SK-N-MC (cell line): ENCODE measurements around the gene PRKAR2A.

Source experiments
- EZH2 ChIP-seq: fragments of 200-600 bp; sonication (generic); IDR thresholded peaks from one replicate; pipeline ENCODE4 v1.6.1; 2017; ENCODE audit warnings: antibody characterized with exemption
- FOXP2 ChIP-seq: optimal IDR thresholded peaks from 2 replicates; pipeline ENCODE3; 2011; ENCODE audit warnings: mild to moderate bottlenecking, moderate library complexity; ENCODE audit not compliant: insufficient read depth; ENCODE audit errors: extremely low read length, control extremely low read depth
- POLR2AphosphoS5 ChIP-seq: IDR thresholded peaks from 2 replicates; pipeline ENCODE4 v1.6.1; 2012; ENCODE audit warnings: mild to moderate bottlenecking, low read depth, low read length, borderline replicate concordance

- TF ChIP-seq EZH2 (no peak), POLR2AphosphoS5 (no peak), FOXP2 (no peak)
Measured at GRCh38 chr3:48789665-48790064, 58.0 kb downstream of the PRKAR2A start.
